K562 (cell line): Measurements from ENCODE around the gene PRM1. TPM values are rescaled to one million over a fixed set of nuclear protein-coding genes. Genes with fewer than 3 reads are reported as not detected.
A peak's percentile ranks its signal among the peaks of the same experiment; 100 is the strongest.

Experiments used
- MCM3 ChIP-seq: fragments of 450-650 bp; IDR thresholded peaks from 2 replicates; pipeline ENCODE4 v1.6.1; 2016
- REST ChIP-seq, 2 experiments: fragments of 450-650 bp; formaldehyde crosslinking in 1 of 2; IDR thresholded peaks; 2 replicates each; pipeline versions ENCODE4 v1.4.0 to v1.6.1; 2014 to 2020; ENCODE audit warnings: mild to moderate bottlenecking in 2 of 2, borderline replicate concordance in 1 of 2, low read depth in 1 of 2
- THRAP3 ChIP-seq: fragments of 450-650 bp; IDR thresholded peaks from 2 replicates; pipeline ENCODE4 v1.6.1; 2016; ENCODE audit warnings: mild to moderate bottlenecking, inconsistent platforms, borderline replicate concordance
- ZNF263 ChIP-seq: sonication (generic); formaldehyde crosslinking; IDR thresholded peaks from 2 replicates; pipeline ENCODE4 v1.8.0; 2022; ENCODE audit warnings: mild to moderate bottlenecking, missing genetic modification reagents, borderline replicate concordance
- polyA plus RNA-seq, 8 experiments: library from polyadenylated mRNA; depleted of rRNA in 4 of 8; stranded (reverse) in 5 of 8; unstranded in 3 of 8; fragments of >200 nt; fragmentation: Nextera tagmentation in 2 of 8; fragmentation: Illumina TruSeq in 1 of 8; extraction: Ambion mirVana in 2 of 8; extraction: Trizol in 1 of 8; gene quantifications; 2 replicates each; pipeline versions ENCODE4 v1.2.1 to v1.2.3, GENCODE V29; 2011 to 2014; ENCODE audit warnings: inconsistent platforms in 1 of 8, missing spikeins in 1 of 8
- total RNA-seq, 7 experiments: library from RNA; depleted of rRNA in 6 of 7; stranded (reverse); fragments of >200 nt in 6 of 7; fragmentation: Illumina TruSeq in 2 of 7; extraction: Trizol in 2 of 7; gene quantifications; 2 replicates each; pipeline versions ENCODE4 v1.2.1 to v1.2.3, GENCODE V29; 2011 to 2021; ENCODE audit warnings: low replicate concordance in 1 of 7
- TF ChIP-seq, protein P1 (sequence below): sonication (generic); formaldehyde crosslinking; IDR thresholded peaks from 2 replicates; pipeline ENCODE4 v1.8.0; 2022; ENCODE audit warnings: mild to moderate bottlenecking, missing genetic modification reagents
- TF ChIP-seq, protein P2 (sequence below), 2 experiments: fragments of 450-650 bp in 1 of 2; sonication (generic) in 1 of 2; formaldehyde crosslinking in 1 of 2; IDR thresholded peaks in 1 of 2; conservative IDR thresholded peaks in 1 of 2; 2 replicates each; pipeline versions ENCODE4 v1.6.1 to v1.8.1; 2016 to 2023; ENCODE audit warnings: mild to moderate bottlenecking in 2 of 2, moderate library complexity in 2 of 2, inconsistent platforms in 1 of 2, missing genetic modification reagents in 1 of 2

Gene PRM1
- total and polyA plus RNA-seq, 9 of the 15 experiments (the other 6 are each of a cell fraction or from before 2014, with no cell fraction given) = not detected

DNA sequence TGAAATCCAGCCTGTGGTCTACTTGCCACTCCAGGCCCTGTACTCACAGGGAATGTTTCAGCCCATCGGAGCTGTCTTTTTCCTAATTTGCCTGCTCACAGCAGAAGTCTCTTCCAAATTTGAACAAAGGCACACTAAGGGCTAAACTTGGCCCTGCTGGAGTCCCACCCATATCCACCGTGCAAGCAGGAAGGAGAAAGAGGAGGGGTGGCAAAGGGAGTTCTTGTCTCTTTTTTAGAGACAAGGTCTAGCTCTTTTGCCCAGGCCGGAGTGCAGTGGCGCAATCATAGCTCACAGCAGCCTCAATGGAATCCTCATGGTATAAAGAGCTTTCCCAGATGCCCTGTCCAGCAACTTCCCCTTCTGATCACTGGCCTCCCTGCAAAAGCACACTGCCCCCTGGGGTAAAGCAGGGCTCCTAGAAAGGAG, 2.7 kb upstream of the PRM1 start (continued):
- TF ChIP-seq, protein P1, sequence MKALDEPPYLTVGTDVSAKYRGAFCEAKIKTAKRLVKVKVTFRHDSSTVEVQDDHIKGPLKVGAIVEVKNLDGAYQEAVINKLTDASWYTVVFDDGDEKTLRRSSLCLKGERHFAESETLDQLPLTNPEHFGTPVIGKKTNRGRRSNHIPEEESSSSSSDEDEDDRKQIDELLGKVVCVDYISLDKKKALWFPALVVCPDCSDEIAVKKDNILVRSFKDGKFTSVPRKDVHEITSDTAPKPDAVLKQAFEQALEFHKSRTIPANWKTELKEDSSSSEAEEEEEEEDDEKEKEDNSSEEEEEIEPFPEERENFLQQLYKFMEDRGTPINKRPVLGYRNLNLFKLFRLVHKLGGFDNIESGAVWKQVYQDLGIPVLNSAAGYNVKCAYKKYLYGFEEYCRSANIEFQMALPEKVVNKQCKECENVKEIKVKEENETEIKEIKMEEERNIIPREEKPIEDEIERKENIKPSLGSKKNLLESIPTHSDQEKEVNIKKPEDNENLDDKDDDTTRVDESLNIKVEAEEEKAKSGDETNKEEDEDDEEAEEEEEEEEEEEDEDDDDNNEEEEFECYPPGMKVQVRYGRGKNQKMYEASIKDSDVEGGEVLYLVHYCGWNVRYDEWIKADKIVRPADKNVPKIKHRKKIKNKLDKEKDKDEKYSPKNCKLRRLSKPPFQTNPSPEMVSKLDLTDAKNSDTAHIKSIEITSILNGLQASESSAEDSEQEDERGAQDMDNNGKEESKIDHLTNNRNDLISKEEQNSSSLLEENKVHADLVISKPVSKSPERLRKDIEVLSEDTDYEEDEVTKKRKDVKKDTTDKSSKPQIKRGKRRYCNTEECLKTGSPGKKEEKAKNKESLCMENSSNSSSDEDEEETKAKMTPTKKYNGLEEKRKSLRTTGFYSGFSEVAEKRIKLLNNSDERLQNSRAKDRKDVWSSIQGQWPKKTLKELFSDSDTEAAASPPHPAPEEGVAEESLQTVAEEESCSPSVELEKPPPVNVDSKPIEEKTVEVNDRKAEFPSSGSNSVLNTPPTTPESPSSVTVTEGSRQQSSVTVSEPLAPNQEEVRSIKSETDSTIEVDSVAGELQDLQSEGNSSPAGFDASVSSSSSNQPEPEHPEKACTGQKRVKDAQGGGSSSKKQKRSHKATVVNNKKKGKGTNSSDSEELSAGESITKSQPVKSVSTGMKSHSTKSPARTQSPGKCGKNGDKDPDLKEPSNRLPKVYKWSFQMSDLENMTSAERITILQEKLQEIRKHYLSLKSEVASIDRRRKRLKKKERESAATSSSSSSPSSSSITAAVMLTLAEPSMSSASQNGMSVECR = no peak
- TF ChIP-seq REST (IDR thresholded peaks at IDR 0.05; ENCODE audit: borderline replicate concordance) (peak; percentile 80), REST (CRISPR knock-in tag; IDR thresholded peaks at IDR 0.05; ENCODE audit: low read depth) (no peak), THRAP3 (no peak), MCM3 (no peak), ZNF263 (CRISPR knock-in tag) (no peak)
- TF ChIP-seq, protein P2, sequence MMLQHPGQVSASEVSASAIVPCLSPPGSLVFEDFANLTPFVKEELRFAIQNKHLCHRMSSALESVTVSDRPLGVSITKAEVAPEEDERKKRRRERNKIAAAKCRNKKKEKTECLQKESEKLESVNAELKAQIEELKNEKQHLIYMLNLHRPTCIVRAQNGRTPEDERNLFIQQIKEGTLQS (IDR thresholded peaks at IDR 0.05) = no peak
- TF ChIP-seq, protein P2 (CRISPR knock-in tag; conservative IDR thresholded peaks at IDR 0.05) = no peak
- TF ChIP-seq, all 486 proteins: peak for 3
